GM19025 (cell line): Measurements from ENCODE around the gene DNAJC16.
"Not testable (repeated sequence)": the region's sequence is repeated elsewhere in the genome, so short reads cannot be mapped to it uniquely, and the experiment has no call there.

Source experiments
- ATAC-seq: cut with Tn5 transposase; IDR thresholded peaks from one replicate; pipeline ENCODE4 v1.9.1; 2021; ENCODE audit warnings: mild to moderate bottlenecking, low read depth, moderate library complexity; ENCODE audit not compliant: unreplicated experiment

The DNAJC16 gene

GRCh38 chr1:15577691-15578090 lies 51.0 kb downstream of the DNAJC16 start:
- no peak for ATAC-seq

GRCh38 chr1:15578921-15579682 lies 52.5 kb downstream of the DNAJC16 start:
- ATAC-seq: no peak

- no peak for ATAC-seq
Measured at GRCh38 chr1:15579683-15580047, 53.0 kb downstream of the DNAJC16 start.

- no peak for ATAC-seq
Measured at GRCh38 chr1:15583016-15583706, 56.5 kb downstream of the DNAJC16 start.

- ATAC-seq: peak; percentile 52
Measured at GRCh38 chr1:15584489-15585363, 58.1 kb downstream of the DNAJC16 start, which contains the start of gene AGMAT. TSS of gene AGMAT (minus strand) at chr1:15585051. CDS start at chr1:15584967, 84 bp downstream.

GRCh38 chr1:15592285-15592684 lies 65.6 kb downstream of the DNAJC16 start:
- ATAC-seq: no peak

- ATAC-seq: no peak
Measured at GRCh38 chr1:15595809-15596617, 69.4 kb downstream of the DNAJC16 start.

GRCh38 chr1:15598436-15598835 lies 71.8 kb downstream of the DNAJC16 start:
- ATAC-seq: no peak

GRCh38 chr1:15603050-15603965 lies 76.7 kb downstream of the DNAJC16 start:
- peak; percentile 94 for ATAC-seq

GRCh38 chr1:15603966-15604282 lies 77.3 kb downstream of the DNAJC16 start:
- not testable (repeated sequence) for ATAC-seq

GRCh38 chr1:15604400-15604799 lies 77.8 kb downstream of the DNAJC16 start:
- ATAC-seq: not testable (repeated sequence)

- ATAC-seq: no peak
Measured at GRCh38 chr1:15605398-15606383, 79.0 kb downstream of the DNAJC16 start.

- ATAC-seq: no peak
Measured at GRCh38 chr1:15609631-15610030, 83.0 kb downstream of the DNAJC16 start.

GRCh38 chr1:15610167-15610566 lies 83.5 kb downstream of the DNAJC16 start:
- no peak for ATAC-seq

GRCh38 chr1:15616373-15617172 lies 89.9 kb downstream of the DNAJC16 start:
- no peak for ATAC-seq

- peak; percentile 64 for ATAC-seq
Measured at GRCh38 chr1:15617173-15618076, 90.8 kb downstream of the DNAJC16 start, which contains the start of gene DDI2. TSS of gene DDI2 (plus strand) at chr1:15617458. CDS start at chr1:15617671, 213 bp downstream.
